Erythroblast (primary cell): ENCODE data around the gene MPHOSPH9.

Experiments
- GATA1 ChIP-seq: IDR thresholded peaks from 2 replicates; pipeline ENCODE4 v1.6.1; 2011; ENCODE audit warnings: low read depth, mild to moderate bottlenecking, control low read depth, low read length, moderate library complexity
- POLR2A ChIP-seq: IDR thresholded peaks from 2 replicates; pipeline ENCODE4 v1.6.1; 2011; ENCODE audit warnings: mild to moderate bottlenecking, low read length

GRCh38 chr12:123143736-123144461 is 89.0 kb downstream of the MPHOSPH9 start:
- no peak for TF ChIP-seq POLR2A
- TF ChIP-seq GATA1 = no peak
